GM12872 (cell line): ENCODE measurements around the gene ZCCHC7.

Source experiments
- CTCF ChIP-seq: IDR thresholded peaks from 3 replicates; pipeline ENCODE4 v1.5.1; 2011; ENCODE audit warnings: low read depth, mild to moderate bottlenecking, low read length, moderate library complexity; ENCODE audit not compliant: insufficient read depth

ZCCHC7 gene

GRCh38 chr9:37229455-37229854, 109.1 kb downstream of the ZCCHC7 start:
- no peak for TF ChIP-seq CTCF

GRCh38 chr9:37229882-37230482, 109.6 kb downstream of the ZCCHC7 start:
- no peak for TF ChIP-seq CTCF

- no peak for TF ChIP-seq CTCF
Observed at GRCh38 chr9:37236822-37237221, 116.4 kb downstream of the ZCCHC7 start.

- no peak for TF ChIP-seq CTCF
Observed at GRCh38 chr9:37238122-37238521, 117.7 kb downstream of the ZCCHC7 start.

GRCh38 chr9:37239224-37239859, 119.0 kb downstream of the ZCCHC7 start:
- no peak for TF ChIP-seq CTCF

GRCh38 chr9:37239921-37240320, 119.5 kb downstream of the ZCCHC7 start:
- no peak for TF ChIP-seq CTCF

GRCh38 chr9:37241340-37241739, 121.0 kb downstream of the ZCCHC7 start:
- no peak for TF ChIP-seq CTCF

GRCh38 chr9:37242089-37242488, 121.7 kb downstream of the ZCCHC7 start:
- no peak for TF ChIP-seq CTCF
